OCI-LY7 (cell line): ENCODE measurements around the gene RAB10. TPM values are rescaled to one million over a fixed set of nuclear protein-coding genes. Genes with fewer than 3 reads are reported as not detected.

ENCODE experiments used
- BruUV-seq: library from RNA; stranded (reverse); fragments of 400-500 nt; replicated peaks from 2 replicates; lab custom pipeline; 2021; lab: Mats Ljungman, UMichigan
- CTCF ChIA-PET: fragments of 300-600 bp; sonication (Branson Sonifier 250); formaldehyde crosslinking; loops from one replicate; lab custom pipeline; 2022; ENCODE audit warnings: antibody characterized with exemption; ENCODE audit not compliant: unreplicated experiment; lab: Charles Lee
- POLR2A ChIA-PET: fragments of 300-600 bp; sonication (Branson Sonifier 250); formaldehyde crosslinking; loops from one replicate; lab custom pipeline; 2022; ENCODE audit warnings: antibody characterized with exemption; lab: Charles Lee
- DNase-seq: peaks from one replicate; pipeline ENCODE4 v3.0.0-alpha.2; 2015; ENCODE audit warnings: low spot score
- H2AFZ ChIP-seq: fragments of 200-600 bp; sonication (generic), shearing (Covaris generic); 2 replicates; pipeline ENCODE4 v1.6.1; 2014; ENCODE audit warnings: mild to moderate bottlenecking, antibody characterized with exemption, low read length, moderate library complexity
- H3K27ac ChIP-seq: fragments of 200-600 bp; sonication (generic); 2 replicates; pipeline ENCODE4 v1.5.1; 2014; ENCODE audit warnings: mixed run types, low read depth, mild to moderate bottlenecking, moderate library complexity, low read length, inconsistent platforms; ENCODE audit not compliant: poor library complexity, severe bottlenecking
- H3K36me3 ChIP-seq: fragments of 200-600 bp; sonication (generic); 2 replicates; pipeline ENCODE4 v1.6.1; 2014; ENCODE audit warnings: mild to moderate bottlenecking, antibody characterized with exemption, low read length, moderate library complexity, mixed read lengths; ENCODE audit not compliant: insufficient read depth
- H3K4me1 ChIP-seq: fragments of 200-600 bp; sonication (generic); 2 replicates; pipeline ENCODE4 v1.5.1; 2014; ENCODE audit warnings: mild to moderate bottlenecking, low read length; ENCODE audit not compliant: insufficient read depth, poor library complexity, severe bottlenecking
- H3K4me2 ChIP-seq: fragments of 200-600 bp; sonication (generic); 2 replicates; pipeline ENCODE4 v1.6.1; 2014; ENCODE audit warnings: mild to moderate bottlenecking, low read length
- H3K4me3 ChIP-seq: fragments of 200-600 bp; sonication (generic); 2 replicates; pipeline ENCODE4 v1.5.1; 2014; ENCODE audit warnings: mild to moderate bottlenecking, low read depth, low read length; ENCODE audit not compliant: poor library complexity, severe bottlenecking
- H3K79me2 ChIP-seq: fragments of 200-600 bp; sonication (generic); 2 replicates; pipeline ENCODE4 v1.6.1; 2016; ENCODE audit warnings: low read depth, mild to moderate bottlenecking, low read length, moderate library complexity, mixed read lengths; ENCODE audit not compliant: insufficient read depth
- H3K9me2 ChIP-seq: fragments of 200-600 bp; sonication (generic); 2 replicates; pipeline ENCODE4 v1.6.1; 2016; ENCODE audit warnings: mild to moderate bottlenecking, low read length, mixed read lengths; ENCODE audit not compliant: insufficient read depth
- H3K9me3 ChIP-seq: fragments of 200-600 bp; sonication (generic); 2 replicates; pipeline ENCODE4 v1.6.1; 2014; ENCODE audit warnings: mild to moderate bottlenecking, mixed run types, low read length, mixed read lengths
- H4K20me1 ChIP-seq: fragments of 200-600 bp; sonication (generic); 2 replicates; pipeline ENCODE4 v1.6.1; 2014; ENCODE audit warnings: mild to moderate bottlenecking, antibody characterized with exemption, low read length, moderate library complexity, mixed read lengths; ENCODE audit not compliant: insufficient read depth
- CTCF ChIP-seq: fragments of 200-600 bp; sonication (generic); conservative IDR thresholded peaks from 2 replicates; pipeline ENCODE4 v1.5.1; 2014; ENCODE audit warnings: mild to moderate bottlenecking, antibody characterized with exemption, low read length, moderate library complexity, mixed read lengths
- EZH2phosphoT487 ChIP-seq: fragments of 200-600 bp; sonication (generic); IDR thresholded peaks from 2 replicates; pipeline ENCODE4 v1.6.1; 2018; ENCODE audit warnings: low read depth, borderline replicate concordance, mild to moderate bottlenecking, mixed run types, antibody characterized with exemption, low read length, moderate library complexity, mixed read lengths
- intact Hi-C: fragments of 100-400 bp; cut with micrococcal nuclease; formaldehyde crosslinking; loops from one replicate; pipeline ENCODE4 v1.10.0; 2022; ENCODE audit not compliant: unreplicated experiment
- total RNA-seq, 2 experiments: library from RNA; depleted of rRNA in 1 of 2; stranded (reverse); fragments of >200 nt in 1 of 2; shearing (Covaris generic) in 1 of 2; gene quantifications; 2 replicates each; pipeline ENCODE4 v1.2.3, GENCODE V29; 2014 to 2022

Gene RAB10
- total RNA-seq, 2 experiments from 2014 or later: 58.3 to 96.7 TPM

- CTCF ChIA-PET: no interaction called here
- TF ChIP-seq EZH2phosphoT487 (no peak), CTCF (no peak)
- Histone ChIP-seq H3K4me2 (no peak overlapping the region), H3K4me1 (no peaks in the 10 kb centered on the region), H2AFZ (no peak overlapping the region), H3K9me3 (no peaks in the 10 kb centered on the region), H3K27ac (no peak overlapping the region), H3K79me2 (no peaks in the 10 kb centered on the region), H3K9me2 (no peaks in the 10 kb centered on the region), H3K4me3 (no peak overlapping the region), H3K36me3 (no peaks in the 10 kb centered on the region), H4K20me1 (no peaks in the 10 kb centered on the region)
- POLR2A ChIA-PET: interaction anchor here (0.6 to 1.2 kb wide), 4 partner anchors 34 to 492 kb away, joined by 4 to 7 read pairs (median 4); partner anchors contain the start of gene RAB10
- DNase-seq: no peak
- no TSS peak for BruUV-seq
- intact Hi-C loops: no loop called here
Measured at GRCh38 chr2:26178246-26178645, 144.4 kb downstream of the RAB10 start.

GRCh38 chr2:26178746-26179436 is 145.0 kb downstream of the RAB10 start:
- H3K4me2 ChIP-seq: peak overlapping the region; percentile 12; the same call in 1 of the 2 replicates
- H2AFZ ChIP-seq: no peak overlapping the region
- no peaks in the 10 kb centered on the region for H4K20me1 ChIP-seq
- intact Hi-C loops: no loop called here
- no peaks in the 10 kb centered on the region for H3K9me3 ChIP-seq
- H3K36me3 ChIP-seq: no peaks in the 10 kb centered on the region
- H3K27ac ChIP-seq: no peak overlapping the region
- no peak for TF ChIP-seq EZH2phosphoT487
- TF ChIP-seq CTCF: no peak
- no peak overlapping the region for H3K4me3 ChIP-seq
- DNase-seq: no peak
- no peaks in the 10 kb centered on the region for H3K9me2 ChIP-seq
- no peaks in the 10 kb centered on the region for H3K79me2 ChIP-seq
- no TSS peak for BruUV-seq
- H3K4me1 ChIP-seq: no peaks in the 10 kb centered on the region
- ChIA-PET POLR2A (interaction anchor here (0.5 to 1.2 kb wide), 4 partner anchors 91 to 493 kb away, joined by 4 to 7 read pairs (median 4); partner anchors contain the start of gene RAB10), CTCF (no interaction called here)

GRCh38 chr2:26179446-26179913 is 145.6 kb downstream of the RAB10 start:
- DNase-seq: no peak
- no peaks in the 10 kb centered on the region for H3K36me3 ChIP-seq
- no peaks in the 10 kb centered on the region for H3K9me3 ChIP-seq
- no peak overlapping the region for H3K27ac ChIP-seq
- no TSS peak for BruUV-seq
- no peak overlapping the region for H2AFZ ChIP-seq
- no peaks in the 10 kb centered on the region for H4K20me1 ChIP-seq
- H3K9me2 ChIP-seq: no peaks in the 10 kb centered on the region
- ChIA-PET POLR2A (interaction anchor here (0.5 kb wide), 1 partner anchor 140 kb away, joined by 4 read pairs; no protein-coding TSS in a partner anchor), CTCF (no interaction called here)
- no peak overlapping the region for H3K4me2 ChIP-seq
- no peaks in the 10 kb centered on the region for H3K79me2 ChIP-seq
- intact Hi-C loops: no loop called here
- no peak for TF ChIP-seq EZH2phosphoT487
- TF ChIP-seq CTCF: no peak
- H3K4me1 ChIP-seq: no peaks in the 10 kb centered on the region
- H3K4me3 ChIP-seq: no peak overlapping the region
